Erythroblast (primary cell): Measurements from ENCODE around the gene HIBADH.

Experiments used
- GATA1 ChIP-seq: IDR thresholded peaks from 2 replicates; pipeline ENCODE4 v1.6.1; 2011; ENCODE audit warnings: low read depth, mild to moderate bottlenecking, control low read depth, low read length, moderate library complexity
- POLR2A ChIP-seq: IDR thresholded peaks from 2 replicates; pipeline ENCODE4 v1.6.1; 2011; ENCODE audit warnings: mild to moderate bottlenecking, low read length

DNA sequence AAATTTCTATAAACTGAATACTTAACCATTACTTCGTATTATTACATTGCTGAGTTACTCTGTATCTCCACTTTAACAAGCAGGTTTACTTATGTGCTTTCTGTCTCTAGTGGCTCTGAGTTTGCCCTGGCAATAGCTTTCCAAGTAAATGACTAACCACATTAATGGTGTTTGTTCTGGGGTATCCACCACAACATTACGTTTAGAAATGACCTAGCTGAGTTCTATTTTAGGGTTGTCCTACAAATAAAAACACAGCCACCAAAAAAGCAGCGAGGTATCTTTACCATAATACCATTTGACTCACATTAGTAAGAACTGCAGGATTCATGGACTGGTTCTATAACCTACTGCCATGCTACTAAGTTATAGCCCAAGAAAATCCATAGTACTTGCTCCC is 83.1 kb downstream of the HIBADH start:
- TF ChIP-seq POLR2A: no peak
- no peak for TF ChIP-seq GATA1
